HL-60/S4 (cell line): Measurements from ENCODE around the gene CDH13.

ENCODE experiments used
- in situ Hi-C: fragments of 300-500 bp; cut with MboI; formaldehyde crosslinking; loops from 2 replicates; pipeline ENCODE4 v1.14.3; 2022; ENCODE audit warnings: low sequenced_read_pairs

The CDH13 gene

DNA sequence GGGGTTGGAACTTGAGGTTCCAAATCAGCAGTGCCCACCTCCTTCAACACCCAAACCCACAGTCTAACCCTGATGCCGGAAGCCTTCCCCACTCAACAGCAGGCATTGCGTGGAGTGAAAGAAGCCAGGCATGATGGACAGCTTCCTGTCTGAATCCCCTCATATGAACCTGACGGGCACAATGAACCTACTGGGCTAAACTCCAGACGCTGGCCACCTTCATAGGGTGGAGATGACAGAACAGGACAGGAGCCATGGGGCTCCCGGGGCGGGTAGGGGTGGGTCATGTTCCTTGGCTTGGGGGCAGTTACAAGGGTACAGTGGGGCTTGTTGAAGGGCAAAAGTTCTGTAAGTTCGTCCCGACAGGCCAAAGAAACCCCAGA lies 1180.5 kb downstream of the CDH13 start:
- in situ Hi-C loops = no loop called here

DNA sequence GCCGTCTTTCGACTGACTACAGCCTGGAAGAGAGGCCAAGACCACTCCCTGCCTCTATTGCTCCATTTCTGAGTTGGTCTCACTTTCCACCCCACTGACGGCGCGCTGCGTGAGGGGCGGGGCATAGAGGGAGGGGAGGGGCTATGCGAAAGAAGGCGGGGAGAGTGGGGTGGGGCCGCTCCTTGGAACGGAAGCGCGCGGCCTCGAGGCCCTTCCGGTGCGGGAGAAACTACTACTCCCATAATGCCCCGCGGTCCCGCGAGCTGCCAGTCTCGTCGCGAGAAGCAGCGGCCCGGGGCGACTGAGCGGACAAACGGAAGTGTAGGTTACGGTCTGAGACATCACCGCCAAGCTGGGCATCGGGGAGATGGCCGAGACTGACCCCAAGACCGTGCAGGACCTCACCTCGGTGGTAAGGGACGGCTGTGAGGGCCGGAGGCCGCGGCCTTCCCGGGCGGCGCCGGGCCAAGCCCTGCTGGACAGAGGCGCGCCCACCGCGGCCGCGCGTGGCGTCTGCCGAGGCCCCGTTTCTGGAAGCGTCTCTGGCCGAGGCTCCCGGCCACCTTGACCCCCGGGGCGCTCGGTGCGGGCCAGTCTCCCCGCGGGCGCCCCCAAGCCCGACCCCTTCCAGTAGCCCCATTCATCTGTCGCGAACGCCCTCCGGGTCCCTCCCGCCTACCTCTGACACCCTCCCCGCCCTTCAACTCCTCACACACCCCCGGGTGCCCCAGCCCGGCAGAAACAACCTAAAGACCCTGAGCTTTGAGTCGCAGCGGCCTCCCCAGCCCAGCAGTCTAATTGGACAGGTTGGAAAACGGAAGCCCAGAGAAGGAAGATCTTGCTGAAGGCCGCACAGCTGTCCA lies 1181.2 kb downstream of the CDH13 start, which contains the start of gene HSBP1:
HSBP1 (plus strand) TSS at position 269 of the 863 bp plus-strand sequence; CDS start at position 368, 99 bp downstream.
- in situ Hi-C loops = no loop called here

- in situ Hi-C loops = no loop called here
Measured at GRCh38 chr16:83808573-83809014, 1181.8 kb downstream of the CDH13 start.

DNA sequence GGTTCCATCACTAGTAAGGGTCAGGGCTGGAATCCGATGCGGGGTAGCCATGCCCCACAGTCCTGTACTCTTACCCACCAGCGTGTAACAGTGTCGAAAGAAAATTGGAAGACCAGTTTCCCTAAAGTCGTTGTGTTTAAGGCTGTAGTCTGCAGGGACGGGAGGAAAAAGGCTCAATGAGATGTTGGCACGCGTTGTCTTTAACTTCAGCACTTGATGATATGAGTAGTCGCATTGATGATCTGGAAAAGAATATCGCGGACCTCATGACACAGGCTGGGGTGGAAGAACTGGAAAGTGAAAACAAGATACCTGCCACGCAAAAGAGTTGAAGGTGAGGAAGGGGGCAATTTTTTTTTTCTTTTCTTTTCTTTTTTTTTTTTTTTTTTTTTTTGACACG lies 1182.3 kb downstream of the CDH13 start:
- in situ Hi-C loops = no loop called here

- in situ Hi-C loops = no loop called here
Measured at GRCh38 chr16:83810901-83811300, 1184.1 kb downstream of the CDH13 start.

- in situ Hi-C loops = no loop called here
Measured at GRCh38 chr16:83813823-83814658, 1187.3 kb downstream of the CDH13 start.

GRCh38 chr16:83814659-83814985 lies 1187.9 kb downstream of the CDH13 start:
- in situ Hi-C loops = no loop called here

- in situ Hi-C loops = no loop called here
Measured at GRCh38 chr16:83817022-83817421, 1190.3 kb downstream of the CDH13 start.

- in situ Hi-C loops = no loop called here
Measured at GRCh38 chr16:83818276-83818675, 1191.5 kb downstream of the CDH13 start.

DNA sequence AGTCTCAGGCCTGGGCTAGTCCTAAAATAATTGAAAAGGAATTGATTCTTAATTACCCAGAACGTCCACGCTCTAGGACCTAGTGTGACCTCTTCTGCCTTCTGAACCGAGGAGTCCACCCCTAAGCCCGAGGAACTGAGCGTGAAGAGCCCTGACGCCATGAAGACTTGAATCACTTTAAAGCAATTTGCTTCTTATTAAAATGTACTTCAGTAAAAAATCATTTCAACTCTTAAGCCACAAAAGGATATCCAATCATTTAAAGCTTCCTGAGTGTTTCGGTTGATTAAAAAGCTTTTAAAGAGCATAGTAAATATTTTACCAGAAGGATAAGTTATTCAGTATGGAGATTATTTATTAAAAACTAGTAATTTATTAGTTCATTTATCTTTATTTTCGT lies 1192.6 kb downstream of the CDH13 start:
- in situ Hi-C loops = no loop called here

- in situ Hi-C loops = no loop called here
Measured at GRCh38 chr16:83826146-83826913, 1199.6 kb downstream of the CDH13 start.

DNA sequence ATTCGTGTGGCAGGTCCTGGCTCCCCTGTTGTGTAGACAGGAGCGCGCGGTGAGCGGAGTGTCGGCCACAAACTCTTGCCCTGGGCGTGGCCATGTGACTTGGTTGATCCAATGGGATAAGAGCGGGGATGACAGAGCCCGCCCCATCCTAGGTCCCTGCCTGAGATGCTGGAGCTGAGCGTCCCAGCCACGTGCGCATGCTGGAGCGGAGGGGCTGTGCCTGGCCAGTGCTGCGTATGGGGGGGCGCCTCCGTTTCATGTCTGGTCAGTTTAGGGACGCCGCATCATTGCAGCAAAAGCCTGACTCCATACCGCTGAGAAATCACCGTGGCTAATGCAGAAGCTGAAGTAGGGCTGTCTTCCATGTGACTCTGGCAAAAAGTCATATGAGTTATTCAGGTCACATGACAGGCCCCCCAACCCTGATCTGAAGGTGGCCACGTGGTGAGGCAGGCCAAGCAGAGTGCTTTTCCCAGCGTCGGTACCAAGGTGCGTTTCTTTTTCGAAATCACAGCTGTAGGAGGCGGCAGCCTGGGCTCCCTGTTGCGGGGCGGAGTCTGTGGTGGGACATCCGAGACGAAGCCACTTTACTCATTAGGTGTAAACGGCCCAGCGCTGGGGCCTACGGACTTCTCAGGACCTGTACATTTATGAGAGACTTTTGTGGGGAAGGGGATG lies 1203.5 kb downstream of the CDH13 start:
- in situ Hi-C loops = no loop called here

- in situ Hi-C loops = no loop called here
Measured at GRCh38 chr16:83830769-83831455, 1204.1 kb downstream of the CDH13 start.

- in situ Hi-C loops = no loop called here
Measured at GRCh38 chr16:83831456-83831987, 1204.8 kb downstream of the CDH13 start.

DNA sequence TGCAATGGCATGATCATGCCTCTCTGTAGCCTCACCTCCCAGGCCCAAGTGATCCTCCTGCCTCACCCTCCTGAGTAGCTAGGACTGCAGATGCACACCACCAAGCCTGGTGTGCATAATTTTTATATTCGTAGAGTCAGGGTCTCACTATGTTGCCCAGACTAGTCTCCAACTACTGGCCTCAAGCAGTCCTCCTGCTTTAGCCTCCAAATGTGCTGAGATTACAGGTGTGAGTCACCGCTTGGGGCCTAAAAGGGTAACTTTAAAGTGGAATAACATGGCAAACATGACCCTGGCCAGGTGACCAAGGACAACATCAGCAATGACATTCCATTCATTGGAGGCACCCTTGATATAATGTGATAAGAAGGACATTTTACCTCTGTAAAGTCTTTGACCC lies 1207.2 kb downstream of the CDH13 start:
- in situ Hi-C loops = no loop called here

DNA sequence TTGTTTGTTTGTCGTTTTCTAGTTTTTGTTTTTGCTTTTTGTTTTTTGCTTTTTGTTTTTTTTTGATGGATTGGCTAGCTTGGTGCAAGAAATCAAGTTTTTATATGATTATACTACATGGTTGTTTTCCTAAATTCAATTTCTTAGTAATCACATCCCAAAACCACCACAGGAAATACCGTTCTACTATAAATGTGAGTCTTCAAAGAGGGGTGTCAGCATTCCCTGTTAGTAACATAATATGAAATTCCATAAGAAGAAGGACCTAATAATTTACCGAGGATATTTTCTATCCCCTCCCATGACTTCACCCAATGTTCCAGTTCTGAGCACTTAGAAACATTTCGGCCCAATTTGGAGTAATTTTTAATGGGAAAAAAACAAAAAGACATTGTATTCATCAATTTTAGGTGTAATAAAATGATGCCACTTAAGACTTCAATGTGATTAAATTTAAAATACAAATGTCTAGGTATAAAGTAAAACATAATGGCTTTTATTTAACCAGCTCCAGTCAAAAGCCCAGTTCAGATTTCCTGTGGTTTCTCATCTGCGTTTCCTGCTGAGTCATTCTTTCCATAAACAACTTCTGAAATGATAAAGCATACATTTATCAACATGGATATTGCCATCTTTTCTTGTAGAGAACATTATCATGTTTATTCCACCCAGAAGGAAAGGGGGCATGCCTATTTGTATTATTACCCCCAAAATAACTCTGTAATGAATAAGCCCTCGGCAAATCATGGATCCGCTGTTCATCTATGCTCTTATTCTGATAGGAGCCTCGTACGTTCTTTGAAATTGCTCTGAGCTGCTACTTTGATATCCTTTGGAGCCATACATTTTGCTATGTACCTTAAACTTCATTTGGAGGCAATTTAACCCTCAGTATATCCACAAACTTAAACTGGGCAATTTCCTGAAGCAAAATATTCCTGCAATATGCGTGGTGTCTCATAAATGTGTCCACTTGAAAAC lies 1209.1 kb downstream of the CDH13 start:
- in situ Hi-C loops = no loop called here

GRCh38 chr16:83837566-83837965 lies 1210.8 kb downstream of the CDH13 start:
- in situ Hi-C loops = no loop called here

DNA sequence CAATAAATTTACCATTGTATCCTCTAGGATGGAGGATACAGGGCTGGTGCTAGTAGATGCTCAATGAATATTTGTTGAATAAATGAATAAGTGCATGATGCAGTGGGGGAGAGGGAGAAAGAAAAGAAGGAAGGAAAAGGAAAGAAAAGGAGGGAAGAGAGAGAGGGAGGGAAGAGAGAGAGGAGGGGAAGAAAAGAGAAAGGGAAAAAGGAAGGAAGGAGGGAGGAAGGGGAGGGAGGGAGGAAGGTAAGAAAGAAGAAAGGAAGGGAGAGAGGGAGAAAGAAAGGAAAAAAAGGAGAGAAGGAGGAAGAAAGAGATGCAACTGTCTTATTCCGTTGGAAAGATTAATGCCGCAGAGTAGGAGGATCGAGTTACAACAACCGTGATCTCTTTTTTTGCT lies 1211.4 kb downstream of the CDH13 start:
- in situ Hi-C loops = no loop called here

DNA sequence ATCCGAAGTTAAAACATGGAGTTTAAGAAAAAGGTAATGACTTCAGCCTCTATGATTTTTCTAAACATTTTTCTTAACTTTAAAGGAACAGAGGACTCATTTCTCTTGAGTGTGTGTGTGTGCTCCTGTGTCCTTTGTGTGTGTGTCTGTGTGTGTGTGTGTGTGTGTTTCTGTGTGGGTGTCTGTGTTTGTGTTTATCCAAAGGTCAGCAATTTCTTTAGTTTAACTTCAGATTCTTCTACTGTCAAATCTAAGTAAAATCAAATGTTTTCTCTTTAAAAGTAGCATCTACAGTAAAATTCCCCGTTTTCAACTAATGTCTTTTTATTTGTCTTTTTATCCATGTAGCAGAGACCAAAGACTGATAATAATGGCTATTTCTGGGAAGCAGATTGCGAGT lies 1212.8 kb downstream of the CDH13 start:
- in situ Hi-C loops = no loop called here
